GM12878 (cell line): ENCODE measurements around the gene PLSCR3. TPM values are rescaled to one million over a fixed set of nuclear protein-coding genes. Genes with fewer than 3 reads are reported as not detected.
A peak's percentile ranks its signal among the peaks of the same experiment; 100 is the strongest.

Source experiments
- ATAC-seq: fragments of 200-7000 bp; cut with Tn5 transposase; 3 replicates; pipeline ENCODE4 v1.9.1; 2020; ENCODE audit warnings: mild to moderate bottlenecking, moderate library complexity
- BruUV-seq: library from RNA; stranded (reverse); fragments of 400-500 nt; replicated peaks from 2 replicates; lab custom pipeline; 2021; lab: Mats Ljungman, UMichigan
- CTCF ChIA-PET: fragments of 300-600 bp; sonication (Branson Sonifier 250); formaldehyde crosslinking; extraction: SDS; loops from one replicate; lab custom pipeline; 2021; ENCODE audit warnings: inconsistent platforms; lab: Yijun Ruan, JAX
- POLR2A ChIA-PET: fragments of 350-600 bp; formaldehyde crosslinking; extraction: SDS; loops from one replicate; lab custom pipeline; 2021; ENCODE audit warnings: inconsistent platforms; lab: Charles Lee
- RAD21 ChIA-PET: fragments of 300-600 bp; sonication (Branson Sonifier 250); formaldehyde crosslinking; loops from one replicate; lab custom pipeline; 2023; ENCODE audit warnings: antibody characterized with exemption; ENCODE audit not compliant: unreplicated experiment; lab: Charles Lee
- SMC1A ChIA-PET: fragments of 300-600 bp; sonication (Branson Sonifier 250); formaldehyde crosslinking; loops from one replicate; lab custom pipeline; 2023; ENCODE audit not compliant: unreplicated experiment, uncharacterized antibody; lab: Charles Lee
- DNase-seq: peaks from one replicate; pipeline ENCODE4 v3.0.0-alpha.2; 2011; ENCODE audit warnings: low read depth, low spot score
- FAIRE-seq: peaks from 3 replicates; lab custom pipeline; 2011; peaks lifted over from hg19 to GRCh38; lab: Jason Lieb, UNC
- H2AFZ ChIP-seq: 2 replicates; pipeline ENCODE4 v1.6.0; 2011; ENCODE audit warnings: low read depth, low read length, control low read depth; ENCODE audit not compliant: control insufficient read depth
- H3K27ac ChIP-seq: 2 replicates; pipeline ENCODE4 v1.5.1; 2011; ENCODE audit warnings: control low read depth; ENCODE audit not compliant: control insufficient read depth, insufficient read depth
- H3K27me3 ChIP-seq, 2 experiments: replicated peaks in 1 of 2; 2 replicates each; pipeline versions ENCODE4 v1.6.0 to v1.6.1; 2011; ENCODE audit warnings: low read length in 1 of 2; ENCODE audit not compliant: control insufficient read depth in 2 of 2, insufficient read depth in 2 of 2
- H3K36me3 ChIP-seq, 2 experiments: 2 replicates each; pipeline ENCODE4 v1.5.1; 2011; ENCODE audit warnings: low read length in 1 of 2; ENCODE audit not compliant: control insufficient read depth in 2 of 2, insufficient read depth in 2 of 2
- H3K4me1 ChIP-seq: 2 replicates; pipeline ENCODE4 v1.6.1; 2011; ENCODE audit warnings: mild to moderate bottlenecking, low read length, moderate library complexity, mixed read lengths; ENCODE audit not compliant: control insufficient read depth, insufficient read depth
- H3K4me2 ChIP-seq: 2 replicates; pipeline ENCODE4 v1.6.0; 2011; ENCODE audit warnings: control low read depth; ENCODE audit not compliant: control insufficient read depth, insufficient read depth
- H3K4me3 ChIP-seq: fragments of 200-600 bp; sonication (generic); 2 replicates; pipeline ENCODE4 v1.5.1; 2016
- H3K79me2 ChIP-seq: 2 replicates; pipeline ENCODE4 v1.6.0; 2011; ENCODE audit warnings: low read length; ENCODE audit not compliant: control insufficient read depth, insufficient read depth
- H3K9ac ChIP-seq: 2 replicates; pipeline ENCODE4 v1.8.0; 2011; ENCODE audit warnings: low read length, control low read depth, mixed read lengths; ENCODE audit not compliant: control insufficient read depth, insufficient read depth
- H3K9me3 ChIP-seq: replicated peaks from 3 replicates; pipeline ENCODE4 v1.5.1; 2011; ENCODE audit warnings: mild to moderate bottlenecking, low read length; ENCODE audit not compliant: control insufficient read depth, insufficient read depth
- H4K20me1 ChIP-seq: 2 replicates; pipeline ENCODE4 v1.6.0; 2011; ENCODE audit not compliant: control insufficient read depth, insufficient read depth
- BHLHE40 ChIP-seq, 2 experiments: fragments of 450-650 bp in 1 of 2; IDR thresholded peaks; 2 replicates each; pipeline ENCODE4 v1.6.1; 2011 to 2017; ENCODE audit warnings: low read depth in 2 of 2, borderline replicate concordance in 1 of 2, improper control_type of control experiment in 1 of 2, low read length in 1 of 2, mild to moderate bottlenecking in 1 of 2
- CBX3 ChIP-seq: fragments of 200-600 bp; sonication (generic); IDR thresholded peaks from 2 replicates; pipeline ENCODE4 v1.6.1; 2016; ENCODE audit warnings: low read depth, borderline replicate concordance
- ELK1 ChIP-seq: IDR thresholded peaks from 2 replicates; pipeline ENCODE4 v1.6.1; 2012; ENCODE audit warnings: low read depth, low read length, improper control_type of control experiment
- ESRRA ChIP-seq: IDR thresholded peaks from 2 replicates; pipeline ENCODE4 v1.6.1; 2012; ENCODE audit warnings: mild to moderate bottlenecking, low read length, improper control_type of control experiment
- SMARCA5 ChIP-seq: fragments of 450-650 bp; IDR thresholded peaks from 2 replicates; pipeline ENCODE4 v1.6.1; 2017; ENCODE audit warnings: mild to moderate bottlenecking
- WGBS: methylation state at CpG from one replicate; pipeline ENCODE4 v1.1.6; 2016; ENCODE audit warnings: low lambda C conversion rate; ENCODE audit not compliant: insufficient replicate concordance, insufficient coverage; ENCODE audit errors: missing lambda C conversion rate; 5-methylcytosine and 5-hydroxymethylcytosine counted together
- in situ Hi-C: fragments of 300-500 bp; cut with MboI; formaldehyde crosslinking; loops from 9 replicates; pipeline ENCODE4 v1.14.3; 2018; ENCODE audit warnings: mixed read lengths
- intact Hi-C: fragments of 100-400 bp; cut with micrococcal nuclease; formaldehyde crosslinking; loops from one replicate; pipeline ENCODE4 v1.14.2; 2022; ENCODE audit not compliant: unreplicated experiment
- polyA plus RNA-seq, 11 experiments: library from polyadenylated mRNA; depleted of rRNA in 4 of 11; unstranded in 6 of 11; stranded (reverse) in 5 of 11; fragments of >200 nt; fragmentation: Nextera tagmentation in 4 of 11; fragmentation: Illumina TruSeq in 1 of 11; extraction: Ambion mirVana in 4 of 11; extraction: Trizol in 1 of 11; gene quantifications; 1 replicate in 1 of 11; 2 replicates in 10 of 11; pipeline versions ENCODE4 v1.2.1 to v1.2.3, GENCODE V29; 2011 to 2016; ENCODE audit warnings: inconsistent platforms in 2 of 11, missing spikeins in 2 of 11, low read depth in 1 of 11
- total RNA-seq, 4 experiments: library from RNA; depleted of rRNA in 3 of 4; stranded (reverse); fragments of >200 nt in 3 of 4; fragmentation: Illumina TruSeq in 1 of 4; extraction: Trizol in 1 of 4; gene quantifications; 2 replicates each; pipeline versions ENCODE4 v1.2.1 to v1.2.3, GENCODE V29; 2013 to 2021

The PLSCR3 gene
- total and polyA plus RNA-seq, 10 of the 15 experiments (the other 5 are each of a cell fraction or from before 2014, with no cell fraction given), result 9.9 to 51.4 (median 43.4) TPM

GRCh38 chr17:7403727-7403976, 9.3 kb upstream of the PLSCR3 start:
- H3K9me3 ChIP-seq, result no peaks in the 10 kb centered on the region
- CTCF ChIA-PET, result interaction anchor here (0.8 to 2.1 kb wide), 4 partner anchors 32 to 111 kb away, joined by 3 to 8 read pairs (median 4); partner anchors contain the start of genes ACAP1 and TMEM102
- H3K27me3 ChIP-seq, result peaks cover 0 to 6% of the 10 kb centered on the region in 2 experiments; a peak in 2 of 4 replicates
- in situ Hi-C loops, result no loop called here
- peaks cover 3% of the 10 kb centered on the region; the same call in 1 of the 2 replicates for H3K4me1 ChIP-seq
- H2AFZ ChIP-seq, result peak overlapping the region; percentile 86
- TF ChIP-seq ESRRA, result no peak
- 0 out of 4 replicates have a peak, but pooled peaks of 1 of the 2 experiments have one; percentile 20 for TF ChIP-seq BHLHE40 (IDR thresholded peaks at IDR 0.05; ENCODE audit: borderline replicate concordance in 1 of 2, low read depth in 2 of 2, low read length in 1 of 2)
- no peak for TF ChIP-seq CBX3
- peak; percentile 42; the same call in 1 of the 2 replicates for TF ChIP-seq ELK1
- 0 out of 2 replicates have a peak, but pooled peaks have one; percentile 22 for TF ChIP-seq SMARCA5
- no peaks in the 10 kb centered on the region for H3K36me3 ChIP-seq
- H3K79me2 ChIP-seq, result peaks cover 2% of the 10 kb centered on the region
- peak overlapping the region; percentile 87 for H3K9ac ChIP-seq
- RAD21 ChIA-PET, result interaction anchor here (0.6 to 2.2 kb wide), 12 partner anchors 9 to 818 kb away, joined by 3 to 13 read pairs (median 4); partner anchors contain the start of genes ACADVL, ACAP1, PLSCR3 and TMEM102
- SMC1A ChIA-PET, result interaction anchor here (0.8 to 2.2 kb wide), 7 partner anchors 31 to 283 kb away, joined by 3 to 8 read pairs (median 3); partner anchors contain the start of genes SAT2, TMEM102 and TP53
- H4K20me1 ChIP-seq, result no peaks in the 10 kb centered on the region
- peak overlapping the region; percentile 70 for H3K4me2 ChIP-seq
- peak overlapping the region; percentile 50 for H3K27ac ChIP-seq
- intact Hi-C loops, result loop anchor here (5.0 kb wide), 1 partner anchor 34 kb away; the partner anchor contains the start of genes FGF11 and TMEM102
- ATAC-seq, result peak; percentile 53
- no peak for FAIRE-seq
- no peak for DNase-seq
- H3K4me3 ChIP-seq, result peak overlapping the region; percentile 85
- whole genome bisulfite sequencing, result under 1% methylated on average over 13 of the region's 13 CpGs
- POLR2A ChIA-PET, result interaction anchor here (0.5 to 2.7 kb wide), 19 partner anchors 9 to 1032 kb away, joined by 3 to 23 read pairs (median 4); partner anchors contain the start of genes ACAP1, CD68, FGF11 and NEURL4
- BruUV-seq, result no TSS peak
